Smooth muscle cell (in vitro differentiated cells): ENCODE results near the gene CADM1. TPM values are rescaled to one million over a fixed set of nuclear protein-coding genes. Genes with fewer than 3 reads are reported as not detected.

ENCODE experiments used
- DNase-seq: peaks from one replicate; lab custom pipeline; 2025; ENCODE audit not compliant: unreplicated experiment; lab: John Stamatoyannopoulos, UW
- H2AFZ ChIP-seq: fragments of 200-600 bp; sonication (generic); 2 replicates; pipeline ENCODE4 v1.6.0; 2016; ENCODE audit warnings: antibody characterized with exemption, low read depth, mild to moderate bottlenecking
- H3F3A ChIP-seq: fragments of 200-600 bp; sonication (generic); 2 replicates; pipeline ENCODE4 v1.6.0; 2017; ENCODE audit warnings: antibody characterized with exemption, low read depth
- H3K27ac ChIP-seq: fragments of 200-600 bp; sonication (generic); 2 replicates; pipeline ENCODE4 v1.5.1; 2016; ENCODE audit warnings: low read depth, mild to moderate bottlenecking
- H3K27me3 ChIP-seq: fragments of 200-600 bp; sonication (generic); 2 replicates; pipeline ENCODE4 v1.6.1; 2016; ENCODE audit warnings: low read depth, mild to moderate bottlenecking
- H3K36me3 ChIP-seq: fragments of 200-600 bp; sonication (generic); 2 replicates; pipeline ENCODE4 v1.5.1; 2016; ENCODE audit warnings: low read depth
- H3K4me1 ChIP-seq: fragments of 200-600 bp; sonication (generic); 2 replicates; pipeline ENCODE4 v1.5.1; 2016; ENCODE audit warnings: low read depth
- H3K4me2 ChIP-seq: fragments of 200-600 bp; sonication (generic); 2 replicates; pipeline ENCODE4 v1.6.0; 2016; ENCODE audit warnings: mild to moderate bottlenecking
- H3K4me3 ChIP-seq: fragments of 200-600 bp; sonication (generic); 2 replicates; pipeline ENCODE4 v1.5.1; 2016; ENCODE audit warnings: mild to moderate bottlenecking
- H3K79me2 ChIP-seq: fragments of 200-600 bp; sonication (generic); 2 replicates; pipeline ENCODE4 v1.6.0; 2016; ENCODE audit warnings: low read depth, mild to moderate bottlenecking
- H3K9ac ChIP-seq: fragments of 200-600 bp; sonication (generic); 2 replicates; pipeline ENCODE4 v1.6.0; 2016; ENCODE audit warnings: low read depth
- H3K9me3 ChIP-seq: fragments of 200-600 bp; sonication (generic); replicated peaks from 2 replicates; pipeline ENCODE4 v1.5.1; 2016; ENCODE audit warnings: low read depth
- H4K20me1 ChIP-seq: fragments of 200-600 bp; sonication (generic); 2 replicates; pipeline ENCODE4 v1.6.0; 2016; ENCODE audit warnings: low read depth
- WGBS: methylation state at CpG from one replicate; pipeline ENCODE4 v1.1.7; 2016; ENCODE audit warnings: low lambda C conversion rate; 5-methylcytosine and 5-hydroxymethylcytosine counted together
- polyA plus RNA-seq: library from polyadenylated mRNA; unstranded; fragments of >200 nt; fragmentation: Nextera tagmentation; extraction: Ambion mirVana; gene quantifications from 2 replicates; pipeline ENCODE4 v1.2.1, GENCODE V29; 2016
- total RNA-seq: library from RNA; depleted of rRNA; stranded (reverse); fragments of >200 nt; gene quantifications from 2 replicates; pipeline ENCODE4 v1.2.3, GENCODE V29; 2014
- TF ChIP-seq, protein P1 (sequence below): fragments of 200-600 bp; sonication (generic); IDR thresholded peaks from 2 replicates; pipeline ENCODE4 v1.5.1; 2017; ENCODE audit warnings: borderline replicate concordance, mild to moderate bottlenecking, antibody characterized with exemption; ENCODE audit not compliant: insufficient read depth, poor library complexity, severe bottlenecking

CADM1 gene
- total and polyA plus RNA-seq, 2 experiments from 2014 or later, result 158 to 167 TPM

DNA sequence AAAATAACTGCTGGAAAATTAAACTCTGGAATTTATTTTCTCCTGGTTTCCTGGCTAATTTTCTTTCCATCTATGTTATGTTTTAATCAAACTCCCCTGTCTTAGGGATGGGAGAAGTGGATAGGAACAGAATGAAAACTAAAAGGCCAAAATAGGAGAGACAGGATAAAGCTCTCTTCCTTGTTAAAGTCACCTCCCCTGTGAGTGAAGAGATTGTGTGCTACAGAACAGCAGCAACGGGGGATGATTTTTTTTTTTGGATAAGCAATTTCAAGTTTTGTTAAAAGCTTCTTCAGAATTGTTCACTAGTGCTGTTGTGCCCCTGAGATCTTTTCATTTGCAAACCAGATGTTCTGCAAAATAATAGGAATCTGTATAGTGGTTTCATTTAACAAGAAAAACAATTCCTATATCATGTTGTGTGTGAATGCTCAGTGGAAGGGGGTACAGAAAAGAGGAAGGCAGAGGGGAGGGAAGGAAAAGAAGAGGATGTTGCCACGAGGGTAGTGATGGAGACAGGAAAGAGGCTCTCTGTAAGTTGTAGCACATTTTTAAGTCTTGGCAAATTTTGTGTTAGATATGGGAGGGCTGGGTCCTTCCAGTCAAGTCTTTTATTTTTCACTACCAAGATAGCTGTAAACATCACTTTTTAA, 301.2 kb downstream of the CADM1 start:
- Histone ChIP-seq H3K4me3 (no peak overlapping the region), H3K27me3 (peaks cover 3% of the 10 kb centered on the region), H3K36me3 (no peaks in the 10 kb centered on the region), H3F3A (peaks cover 3% of the 10 kb centered on the region), H2AFZ (no peak overlapping the region), H3K9me3 (no peaks in the 10 kb centered on the region), H3K4me1 (peaks cover 14% of the 10 kb centered on the region), H3K27ac (no peak overlapping the region), H3K79me2 (no peaks in the 10 kb centered on the region), H3K9ac (no peak overlapping the region), H4K20me1 (no peaks in the 10 kb centered on the region), H3K4me2 (no peak overlapping the region)
- TF ChIP-seq, protein P1, sequence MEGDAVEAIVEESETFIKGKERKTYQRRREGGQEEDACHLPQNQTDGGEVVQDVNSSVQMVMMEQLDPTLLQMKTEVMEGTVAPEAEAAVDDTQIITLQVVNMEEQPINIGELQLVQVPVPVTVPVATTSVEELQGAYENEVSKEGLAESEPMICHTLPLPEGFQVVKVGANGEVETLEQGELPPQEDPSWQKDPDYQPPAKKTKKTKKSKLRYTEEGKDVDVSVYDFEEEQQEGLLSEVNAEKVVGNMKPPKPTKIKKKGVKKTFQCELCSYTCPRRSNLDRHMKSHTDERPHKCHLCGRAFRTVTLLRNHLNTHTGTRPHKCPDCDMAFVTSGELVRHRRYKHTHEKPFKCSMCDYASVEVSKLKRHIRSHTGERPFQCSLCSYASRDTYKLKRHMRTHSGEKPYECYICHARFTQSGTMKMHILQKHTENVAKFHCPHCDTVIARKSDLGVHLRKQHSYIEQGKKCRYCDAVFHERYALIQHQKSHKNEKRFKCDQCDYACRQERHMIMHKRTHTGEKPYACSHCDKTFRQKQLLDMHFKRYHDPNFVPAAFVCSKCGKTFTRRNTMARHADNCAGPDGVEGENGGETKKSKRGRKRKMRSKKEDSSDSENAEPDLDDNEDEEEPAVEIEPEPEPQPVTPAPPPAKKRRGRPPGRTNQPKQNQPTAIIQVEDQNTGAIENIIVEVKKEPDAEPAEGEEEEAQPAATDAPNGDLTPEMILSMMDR, result no peak
- DNase-seq, result no peak
- whole genome bisulfite sequencing, result 61% methylated on average over 2 of the region's 2 CpGs

DNA sequence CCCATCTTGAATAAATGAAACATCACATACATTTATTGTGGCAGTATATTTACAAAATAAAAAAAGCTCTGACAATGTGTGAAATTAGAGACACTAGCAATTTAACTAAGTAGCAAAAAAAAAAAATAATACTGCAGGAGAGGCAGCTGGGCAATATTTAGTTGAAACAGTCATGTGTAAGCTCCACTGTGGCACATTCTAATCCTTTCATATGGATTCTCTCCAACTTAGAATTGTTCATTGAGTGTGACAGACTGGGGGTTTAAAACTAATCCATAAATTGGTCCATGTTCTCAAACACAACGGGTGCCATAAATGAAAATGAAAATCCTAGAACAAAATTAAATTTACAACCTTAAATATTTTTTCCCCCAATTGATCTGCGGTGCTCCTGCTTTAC, 302.1 kb downstream of the CADM1 start:
- H3K4me1 ChIP-seq, result peaks cover 7% of the 10 kb centered on the region
- H3F3A ChIP-seq, result peaks cover 3% of the 10 kb centered on the region
- peak overlapping the region; percentile 69 for H3K4me2 ChIP-seq
- no peaks in the 10 kb centered on the region for H4K20me1 ChIP-seq
- no peak for DNase-seq
- H3K27ac ChIP-seq, result peak overlapping the region; percentile 50
- no peak overlapping the region for H3K4me3 ChIP-seq
- 73% methylated on average over 2 of the region's 2 CpGs for WGBS
- H3K9ac ChIP-seq, result no peak overlapping the region
- TF ChIP-seq, protein P1, result no peak
- peaks cover 3% of the 10 kb centered on the region for H3K27me3 ChIP-seq
- no peaks in the 10 kb centered on the region for H3K79me2 ChIP-seq
- H3K9me3 ChIP-seq, result no peaks in the 10 kb centered on the region
- no peaks in the 10 kb centered on the region for H3K36me3 ChIP-seq
- no peak overlapping the region for H2AFZ ChIP-seq

DNA sequence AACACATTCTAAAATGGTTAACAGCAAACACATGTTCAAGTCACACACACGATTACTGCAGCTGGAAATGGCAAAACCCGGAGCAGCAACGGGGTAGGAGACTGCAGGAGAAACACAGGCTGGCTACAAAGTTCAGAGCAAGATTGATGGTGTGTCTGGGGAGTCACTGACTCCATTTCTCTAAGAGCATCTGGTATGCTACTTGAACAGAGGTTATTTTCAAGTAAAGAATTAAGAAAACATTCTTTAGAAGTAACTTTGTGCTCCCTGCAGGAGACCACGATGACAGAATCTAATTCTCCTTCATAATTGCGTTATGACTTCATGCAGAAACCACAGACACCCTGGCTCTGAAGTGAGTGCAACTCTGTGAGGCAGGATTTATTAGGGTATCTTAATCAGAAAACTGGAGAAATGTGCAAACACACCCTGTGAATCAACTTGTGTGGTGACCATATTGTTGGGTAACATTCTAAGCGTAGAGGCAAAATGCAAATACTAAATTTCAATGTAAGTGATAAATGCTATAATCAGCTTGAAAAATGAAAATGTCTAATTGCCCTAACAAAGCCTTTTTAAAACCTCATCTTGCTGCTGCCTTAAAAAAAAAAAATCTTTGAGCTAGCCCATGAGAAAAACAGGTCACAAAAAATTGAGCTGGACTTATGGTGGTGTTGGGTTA, 303.0 kb downstream of the CADM1 start:
- Histone ChIP-seq H3K4me3 (no peak overlapping the region), H3K4me2 (peak overlapping the region; percentile 69), H3F3A (peaks cover 3% of the 10 kb centered on the region), H4K20me1 (no peaks in the 10 kb centered on the region), H3K36me3 (no peaks in the 10 kb centered on the region), H3K79me2 (no peaks in the 10 kb centered on the region), H3K27me3 (peaks cover 3% of the 10 kb centered on the region), H2AFZ (no peak overlapping the region), H3K27ac (peak overlapping the region; percentile 50), H3K9ac (no peak overlapping the region), H3K4me1 (peaks cover 3% of the 10 kb centered on the region), H3K9me3 (no peaks in the 10 kb centered on the region)
- TF ChIP-seq, protein P1, result no peak
- DNase-seq, result no peak
- WGBS, result 31% methylated on average over 6 of the region's 6 CpGs
